ENCODE data around the gene C1QTNF6. TPM values are rescaled to one million over a fixed set of nuclear protein-coding genes. Genes with fewer than 3 reads are reported as not detected.

C1QTNF6 gene
- polyA plus RNA-seq, 1 of the 3 experiments (the other 2 are of a cell fraction) = 47.7 TPM

DNA sequence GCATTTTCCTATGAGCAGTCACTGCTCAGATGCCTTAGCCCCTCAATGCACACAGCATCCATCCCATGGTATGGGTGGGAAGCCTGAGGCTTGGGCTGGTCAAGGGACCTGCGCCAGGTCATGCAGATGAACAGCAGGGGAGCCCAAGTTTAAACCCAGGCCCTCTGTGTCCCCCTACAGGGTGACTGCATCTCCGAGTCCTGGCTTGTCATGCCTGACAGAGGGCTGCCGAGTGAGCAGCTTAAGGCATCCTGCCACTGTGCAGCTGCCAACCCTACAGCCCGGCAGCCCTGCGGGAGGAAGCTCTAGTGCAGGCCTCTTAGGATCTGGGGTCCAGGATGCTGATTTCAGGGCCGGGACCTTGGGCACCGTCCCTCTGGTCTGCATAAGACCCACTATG, 48.3 kb downstream of the C1QTNF6 start:
- Histone ChIP-seq H3K36me3 (replicated peaks in 1 of 2; ENCODE audit: control insufficient read depth in 1 of 2, insufficient read depth in 2 of 2, low read length in 1 of 2) (no peaks in the 10 kb centered on the region), H3K9me2 (no peaks in the 10 kb centered on the region), H3K27ac (ENCODE audit: low read depth in 2 of 2, low read length in 1 of 2) (no peak overlapping the region), H3K4me2 (no peak overlapping the region), H3K4me1 (ENCODE audit: control insufficient read depth in 1 of 2, insufficient read depth in 2 of 2, low read depth in 1 of 2, low read length in 1 of 2) (no peaks in the 10 kb centered on the region), H3K79me2 (ENCODE audit: insufficient read depth) (no peaks in the 10 kb centered on the region), H3K27me3 (ENCODE audit: insufficient read depth) (no peaks in the 10 kb centered on the region), H3K9me3 (no peaks in the 10 kb centered on the region), H3F3A (replicated peaks; ENCODE audit: insufficient read depth) (no peaks in the 10 kb centered on the region), H3K9ac (no peak overlapping the region), H2AFZ (ENCODE audit: low read depth) (no peak overlapping the region), H4K20me1 (ENCODE audit: insufficient read depth) (no peaks in the 10 kb centered on the region), H3K4me3 (ENCODE audit: low read depth in 2 of 2, low read length in 1 of 2) (no peak overlapping the region)
- ChIA-PET CTCF (interaction anchor here (1.2 to 1.4 kb wide), 3 partner anchors 58 to 120 kb away, joined by 3 to 5 read pairs (median 3); no protein-coding TSS in a partner anchor), POLR2A (no interaction called here)
- DNase-seq = no peak
- TF ChIP-seq, protein P1, sequence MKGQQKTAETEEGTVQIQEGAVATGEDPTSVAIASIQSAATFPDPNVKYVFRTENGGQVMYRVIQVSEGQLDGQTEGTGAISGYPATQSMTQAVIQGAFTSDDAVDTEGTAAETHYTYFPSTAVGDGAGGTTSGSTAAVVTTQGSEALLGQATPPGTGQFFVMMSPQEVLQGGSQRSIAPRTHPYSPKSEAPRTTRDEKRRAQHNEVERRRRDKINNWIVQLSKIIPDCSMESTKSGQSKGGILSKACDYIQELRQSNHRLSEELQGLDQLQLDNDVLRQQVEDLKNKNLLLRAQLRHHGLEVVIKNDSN (IDR thresholded peaks at IDR 0.05; ENCODE audit: borderline replicate concordance, low read depth) = no peak
- no peak for TF ChIP-seq RXRA (IDR thresholded peaks at IDR 0.05; ENCODE audit: borderline replicate concordance, low read depth)
- TF ChIP-seq, protein P2, sequence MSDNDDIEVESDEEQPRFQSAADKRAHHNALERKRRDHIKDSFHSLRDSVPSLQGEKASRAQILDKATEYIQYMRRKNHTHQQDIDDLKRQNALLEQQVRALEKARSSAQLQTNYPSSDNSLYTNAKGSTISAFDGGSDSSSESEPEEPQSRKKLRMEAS (IDR thresholded peaks at IDR 0.05; ENCODE audit: low read depth) = no peak
- TF ChIP-seq, protein P3, sequence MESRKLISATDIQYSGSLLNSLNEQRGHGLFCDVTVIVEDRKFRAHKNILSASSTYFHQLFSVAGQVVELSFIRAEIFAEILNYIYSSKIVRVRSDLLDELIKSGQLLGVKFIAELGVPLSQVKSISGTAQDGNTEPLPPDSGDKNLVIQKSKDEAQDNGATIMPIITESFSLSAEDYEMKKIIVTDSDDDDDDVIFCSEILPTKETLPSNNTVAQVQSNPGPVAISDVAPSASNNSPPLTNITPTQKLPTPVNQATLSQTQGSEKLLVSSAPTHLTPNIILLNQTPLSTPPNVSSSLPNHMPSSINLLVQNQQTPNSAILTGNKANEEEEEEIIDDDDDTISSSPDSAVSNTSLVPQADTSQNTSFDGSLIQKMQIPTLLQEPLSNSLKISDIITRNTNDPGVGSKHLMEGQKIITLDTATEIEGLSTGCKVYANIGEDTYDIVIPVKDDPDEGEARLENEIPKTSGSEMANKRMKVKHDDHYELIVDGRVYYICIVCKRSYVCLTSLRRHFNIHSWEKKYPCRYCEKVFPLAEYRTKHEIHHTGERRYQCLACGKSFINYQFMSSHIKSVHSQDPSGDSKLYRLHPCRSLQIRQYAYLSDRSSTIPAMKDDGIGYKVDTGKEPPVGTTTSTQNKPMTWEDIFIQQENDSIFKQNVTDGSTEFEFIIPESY (IDR thresholded peaks at IDR 0.05; ENCODE audit: borderline replicate concordance, low read depth) = no peak
- TF ChIP-seq, protein P4, sequence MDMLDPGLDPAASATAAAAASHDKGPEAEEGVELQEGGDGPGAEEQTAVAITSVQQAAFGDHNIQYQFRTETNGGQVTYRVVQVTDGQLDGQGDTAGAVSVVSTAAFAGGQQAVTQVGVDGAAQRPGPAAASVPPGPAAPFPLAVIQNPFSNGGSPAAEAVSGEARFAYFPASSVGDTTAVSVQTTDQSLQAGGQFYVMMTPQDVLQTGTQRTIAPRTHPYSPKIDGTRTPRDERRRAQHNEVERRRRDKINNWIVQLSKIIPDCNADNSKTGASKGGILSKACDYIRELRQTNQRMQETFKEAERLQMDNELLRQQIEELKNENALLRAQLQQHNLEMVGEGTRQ (IDR thresholded peaks at IDR 0.05; ENCODE audit: borderline replicate concordance, low read depth, low read length) = no peak
- 83% methylated on average over 4 of the region's 7 CpGs for WGBS (ENCODE audit: low lambda C conversion rate)

DNA sequence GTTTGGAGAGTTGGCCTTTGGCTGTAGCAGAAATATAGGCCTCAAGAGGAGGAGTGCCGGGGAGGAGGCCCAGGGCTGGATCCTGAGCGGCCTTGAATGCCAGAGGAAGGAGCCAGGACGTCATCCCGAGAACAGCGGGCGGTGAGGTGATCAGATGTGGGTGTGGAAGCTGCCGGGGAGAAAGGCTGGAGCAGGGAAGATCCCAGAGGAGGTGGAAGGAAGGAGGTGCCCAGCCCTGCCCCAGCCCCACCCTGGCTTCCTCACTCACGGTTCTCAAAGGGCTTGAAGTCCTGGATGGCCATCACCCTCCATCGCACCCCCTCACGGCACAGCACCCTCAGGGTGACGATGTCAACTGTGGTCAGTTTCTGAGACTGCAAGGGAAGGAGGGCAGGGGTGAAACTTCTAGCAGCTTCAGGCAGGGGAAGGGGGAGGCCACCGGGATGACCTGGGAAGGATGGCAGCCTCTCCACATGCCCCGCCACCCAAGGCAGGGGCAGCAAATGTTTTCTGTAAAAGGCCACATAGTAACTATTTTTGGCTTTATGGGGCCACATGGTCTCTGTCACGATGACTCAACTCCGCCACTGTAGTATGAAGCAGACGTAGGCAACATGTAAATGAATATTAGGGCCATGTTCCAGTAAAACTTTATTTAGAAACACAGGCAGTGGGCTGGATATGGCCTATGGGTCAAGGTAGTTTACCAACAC, 49.0 kb downstream of the C1QTNF6 start:
- Histone ChIP-seq H3K79me2 (ENCODE audit: insufficient read depth) (no peaks in the 10 kb centered on the region), H3K4me1 (ENCODE audit: control insufficient read depth in 1 of 2, insufficient read depth in 2 of 2, low read depth in 1 of 2, low read length in 1 of 2) (no peaks in the 10 kb centered on the region), H3K4me3 (ENCODE audit: low read depth in 2 of 2, low read length in 1 of 2) (no peak overlapping the region), H3F3A (replicated peaks; ENCODE audit: insufficient read depth) (no peaks in the 10 kb centered on the region), H3K27ac (ENCODE audit: low read depth in 2 of 2, low read length in 1 of 2) (no peak overlapping the region), H3K9me2 (no peaks in the 10 kb centered on the region), H4K20me1 (ENCODE audit: insufficient read depth) (no peaks in the 10 kb centered on the region), H3K9ac (no peak overlapping the region), H2AFZ (ENCODE audit: low read depth) (no peak overlapping the region), H3K27me3 (ENCODE audit: insufficient read depth) (no peaks in the 10 kb centered on the region), H3K36me3 (replicated peaks in 1 of 2; ENCODE audit: control insufficient read depth in 1 of 2, insufficient read depth in 2 of 2, low read length in 1 of 2) (no peaks in the 10 kb centered on the region), H3K9me3 (no peaks in the 10 kb centered on the region), H3K4me2 (no peak overlapping the region)
- TF ChIP-seq NFIC (IDR thresholded peaks at IDR 0.05; ENCODE audit: borderline replicate concordance) (no peak), TCF12 (IDR thresholded peaks at IDR 0.05) (peak; percentile 28; the same call in 1 of the 2 replicates)
- POLR2A ChIA-PET = no interaction called here
- DNase-seq = no peak
- CTCF ChIA-PET = interaction anchor here (1.2 kb wide), 2 partner anchors 60 to 121 kb away, joined by 3 read pairs; no protein-coding TSS in a partner anchor
- WGBS (ENCODE audit: low lambda C conversion rate) = 72% methylated on average over 13 of the region's 16 CpGs
